Dermis blood vessel endothelial cell (primary cell): ENCODE data around the gene GRIK5. TPM values are rescaled to one million over a fixed set of nuclear protein-coding genes. Genes with fewer than 3 reads are reported as not detected.
"Not testable (repeated sequence)": the region's sequence is repeated elsewhere in the genome, so short reads cannot be mapped to it uniquely, and the experiment has no call there.

ENCODE experiments used
- DNase-seq: peaks from one replicate; pipeline ENCODE4 v3.0.0; 2010
- total RNA-seq: library from RNA; depleted of rRNA; stranded (reverse); fragments of >200 nt; gene quantifications from 2 replicates; pipeline ENCODE4 v1.2.3, GENCODE V29; 2014

Gene GRIK5
- total RNA-seq, 1 donor from 2014 or later: 0.17 TPM

GRCh38 chr19:42042455-42043170 is 27.4 kb downstream of the GRIK5 start:
- DNase-seq: no peak

GRCh38 chr19:42040491-42040890 is 29.5 kb downstream of the GRIK5 start:
- DNase-seq: not testable (repeated sequence)

GRCh38 chr19:42040031-42040430 is 30.0 kb downstream of the GRIK5 start:
- DNase-seq: no peak

DNA sequence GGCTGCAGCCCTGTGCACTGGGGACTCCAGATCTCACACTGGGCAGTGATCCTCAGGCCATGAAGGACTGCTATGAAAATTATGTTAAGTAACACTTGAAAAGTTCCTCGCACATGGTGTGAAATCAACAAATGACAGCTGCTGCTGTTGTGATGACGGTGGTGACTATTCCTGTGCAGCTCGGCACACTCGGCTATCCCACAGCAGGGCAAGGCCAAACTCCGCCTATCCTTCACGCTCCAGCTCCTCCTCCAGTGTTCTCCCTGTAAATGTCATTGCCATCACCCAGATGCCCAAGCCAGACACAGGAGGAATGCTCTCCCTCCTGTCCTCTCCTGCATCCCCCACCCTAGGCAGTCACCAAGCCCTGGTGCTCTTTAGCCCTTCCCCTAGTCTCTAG is 31.3 kb downstream of the GRIK5 start:
- DNase-seq: no peak

- DNase-seq: no peak
These were observed 32.4 kb downstream of the GRIK5 start for GRCh38 chr19:42037649-42038048.

GRCh38 chr19:42034640-42035391 is 35.2 kb downstream of the GRIK5 start:
- peak; percentile 78 for DNase-seq

- DNase-seq: no peak
These were observed 36.6 kb downstream of the GRIK5 start for GRCh38 chr19:42033413-42033812.

DNA sequence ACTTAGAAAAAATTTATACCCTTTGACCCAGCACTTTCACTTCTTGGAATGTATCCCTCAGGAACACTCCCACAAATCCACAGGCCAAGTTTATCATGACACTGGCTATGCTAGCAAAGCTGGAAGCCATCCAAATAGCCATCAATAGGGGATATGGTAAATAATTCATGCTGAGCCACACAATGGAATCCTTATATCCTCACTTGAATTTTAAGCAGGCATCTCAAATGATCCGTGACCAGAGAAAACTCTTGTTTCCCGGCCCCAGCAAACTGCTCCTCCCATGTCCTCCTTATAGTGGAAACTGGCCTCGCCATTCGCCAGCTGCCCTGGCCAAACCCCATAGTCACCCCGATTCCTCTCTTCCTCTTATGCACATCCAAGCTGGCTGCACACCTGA is 37.6 kb downstream of the GRIK5 start:
- DNase-seq: no peak

DNA sequence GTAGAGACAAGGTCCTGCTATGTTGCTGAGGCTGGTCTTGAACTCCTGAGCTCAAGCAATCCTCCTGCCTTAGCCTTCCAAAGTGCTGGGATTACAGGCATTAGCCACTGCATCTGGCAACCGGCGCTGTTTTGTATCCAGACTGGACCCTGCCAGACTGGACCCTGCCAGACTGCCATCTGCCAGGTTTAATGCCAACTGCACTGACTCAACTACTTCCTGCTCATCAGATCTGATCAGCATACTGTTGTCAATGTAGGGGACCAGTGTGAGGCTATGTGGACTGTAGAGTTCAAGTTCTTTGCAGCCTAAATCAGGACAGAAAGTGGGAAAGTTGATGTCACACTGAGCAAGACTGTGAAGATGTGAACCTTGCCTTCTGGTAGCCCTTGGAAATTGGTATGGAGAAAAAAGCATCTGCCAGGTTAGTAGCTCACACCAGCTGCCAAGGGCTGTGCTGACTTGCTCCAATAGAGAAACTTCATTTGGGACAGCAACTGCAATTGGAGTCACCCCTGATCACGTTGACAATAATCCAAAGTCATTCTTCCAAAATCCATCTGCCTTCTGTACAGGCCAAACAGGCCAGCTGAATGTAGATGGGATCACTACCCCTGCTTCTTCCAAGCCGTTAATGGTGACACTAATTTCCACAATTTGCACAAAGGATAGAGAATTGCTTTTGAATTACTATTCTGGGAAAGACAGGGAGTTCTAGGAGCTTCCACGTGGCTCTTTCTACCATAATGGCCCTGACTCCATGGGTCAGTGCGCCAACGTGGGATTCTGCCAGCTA is 39.2 kb downstream of the GRIK5 start:
- no peak for DNase-seq

- DNase-seq: peak; percentile 7
These were observed 41.4 kb downstream of the GRIK5 start for GRCh38 chr19:42028304-42029216.

DNA sequence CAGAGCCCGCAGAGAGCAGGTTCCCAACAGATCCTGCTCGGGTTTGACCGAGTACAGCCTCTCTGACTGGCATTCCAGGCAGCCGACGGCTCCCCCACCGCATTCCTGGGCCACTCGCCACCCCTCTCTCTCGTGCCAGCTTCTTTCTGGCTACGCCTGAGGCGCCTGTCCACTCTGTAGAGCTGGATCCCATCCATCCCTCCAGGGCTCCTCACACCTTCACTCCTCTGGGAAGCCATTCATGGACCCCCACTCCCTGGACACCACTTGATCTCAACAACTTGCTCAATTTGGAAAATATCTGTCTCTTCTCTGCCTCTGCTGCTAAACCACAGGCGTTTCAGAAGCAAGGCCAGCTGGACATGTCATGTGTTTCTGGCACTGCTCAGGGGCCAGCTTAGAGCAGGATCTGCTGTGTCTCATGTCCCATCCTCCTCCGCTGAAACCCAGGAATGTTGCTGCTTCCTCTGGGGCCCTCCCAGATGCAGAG is 45.3 kb downstream of the GRIK5 start:
- no peak for DNase-seq

DNA sequence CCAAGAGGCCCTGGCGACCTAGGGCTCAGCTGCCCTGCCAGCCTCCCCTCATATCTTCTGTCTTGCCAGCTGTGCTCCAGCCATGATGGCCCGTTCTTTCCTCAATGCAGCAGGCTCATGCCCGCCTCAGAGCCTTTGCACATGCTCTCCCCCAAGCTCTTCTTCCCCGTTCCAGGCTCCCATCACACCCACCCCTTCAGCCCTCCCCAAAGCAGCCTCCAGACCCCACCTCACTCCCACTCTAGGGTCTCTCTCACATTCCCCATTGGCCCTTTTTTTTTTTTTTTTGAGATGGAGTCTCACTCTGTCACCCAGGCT is 46.1 kb downstream of the GRIK5 start:
- no peak for DNase-seq

DNA sequence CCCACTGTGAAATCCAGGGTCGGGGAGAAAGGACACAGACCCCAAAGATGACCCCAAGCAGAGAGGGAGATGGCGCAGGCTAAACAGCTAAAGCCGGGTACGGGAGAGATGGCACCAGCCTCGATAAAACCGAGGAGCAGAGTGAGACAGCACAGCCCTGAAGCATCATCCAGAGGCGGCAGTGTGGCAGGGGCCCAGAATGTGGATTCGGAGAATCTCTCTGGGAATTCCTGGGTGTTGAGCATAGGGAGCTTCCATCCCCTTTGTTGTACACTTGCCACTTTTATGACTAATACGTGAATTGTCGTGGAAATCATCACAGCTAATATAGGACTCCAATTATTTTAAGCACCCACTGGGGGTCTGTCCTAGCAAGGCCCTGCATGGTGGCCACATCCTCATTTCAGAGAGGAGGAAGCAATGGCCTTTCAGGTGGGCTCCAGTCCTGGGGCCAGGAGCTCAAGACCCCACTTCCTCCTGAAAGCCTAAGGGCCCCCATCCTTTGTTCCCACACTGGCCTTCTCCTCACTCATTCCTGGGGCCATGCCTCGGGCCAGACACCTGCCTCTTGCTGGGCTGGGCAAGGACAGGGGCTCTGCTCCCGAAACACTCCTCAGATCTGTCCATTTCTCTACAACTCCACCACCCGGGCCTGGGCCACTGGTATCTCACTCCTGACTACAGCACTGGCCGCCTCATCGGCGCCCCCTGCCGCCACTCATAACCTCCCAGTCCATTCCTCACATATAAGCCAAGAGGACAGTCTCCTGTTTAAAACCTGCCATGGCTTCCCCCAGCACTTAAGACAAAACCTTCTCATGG is 46.7 kb downstream of the GRIK5 start:
- DNase-seq: peak; percentile 30

DNA sequence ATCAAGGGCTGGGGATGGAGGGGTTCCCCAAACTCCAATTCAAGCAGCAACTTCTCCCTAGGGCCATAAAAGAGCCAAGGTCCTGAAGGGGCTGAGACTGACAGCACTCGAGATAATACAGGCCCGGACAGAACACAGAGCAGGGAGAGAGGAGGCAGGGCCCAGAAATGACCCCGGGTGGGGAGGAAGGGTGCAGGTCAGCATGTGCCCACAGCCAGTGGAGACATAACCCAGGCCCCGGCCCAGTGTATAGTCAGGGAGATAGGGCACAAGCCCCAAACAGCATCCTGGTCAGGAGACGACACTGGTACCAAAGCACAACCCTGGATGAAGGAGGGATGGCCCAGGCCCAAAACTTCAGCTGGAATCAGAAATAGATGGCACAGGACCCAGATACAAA is 47.4 kb downstream of the GRIK5 start:
- no peak for DNase-seq

DNA sequence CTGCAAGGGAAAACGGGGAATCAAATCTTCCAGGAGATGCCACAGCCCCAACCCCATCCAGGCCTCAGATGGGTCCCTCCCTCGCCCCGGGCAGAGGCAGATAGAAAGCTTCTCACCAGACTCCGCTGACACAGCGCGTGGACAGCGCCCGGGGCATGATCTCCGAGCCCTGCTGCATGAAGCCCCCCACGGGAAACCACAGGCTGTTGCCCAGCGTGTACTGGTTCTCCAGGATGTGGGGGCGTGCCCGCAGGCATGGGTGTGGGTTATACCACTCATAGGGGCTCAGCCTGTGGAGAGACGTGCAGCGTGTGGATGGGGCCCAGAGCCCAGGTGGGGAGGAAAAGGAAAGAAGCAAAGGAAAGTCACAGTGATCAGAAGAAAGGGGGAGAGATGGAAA is 48.8 kb downstream of the GRIK5 start:
- DNase-seq: no peak

GRCh38 chr19:42018503-42019193 is 51.4 kb downstream of the GRIK5 start:
- no peak for DNase-seq

GRCh38 chr19:42017040-42017439 is 53.0 kb downstream of the GRIK5 start:
- no peak for DNase-seq

DNA sequence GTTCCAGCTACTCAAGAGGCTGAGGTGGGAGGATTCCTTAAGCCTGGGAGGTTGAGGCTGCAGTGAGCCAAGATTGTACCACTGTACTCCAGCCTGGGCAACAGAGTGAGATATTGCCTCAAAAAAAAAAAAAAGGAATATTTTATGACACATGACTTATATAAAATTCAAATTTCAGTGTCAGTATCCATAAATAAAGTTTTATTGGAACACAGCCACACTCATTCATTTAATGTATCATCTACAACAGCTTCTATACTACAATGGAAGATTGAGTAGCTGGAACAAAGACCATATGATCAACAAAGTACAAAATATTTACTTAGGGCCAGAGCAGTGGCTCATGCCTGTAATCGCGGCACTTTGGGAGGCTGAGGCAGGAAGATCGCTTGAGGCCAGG is 57.3 kb downstream of the GRIK5 start:
- not testable (repeated sequence) for DNase-seq

DNA sequence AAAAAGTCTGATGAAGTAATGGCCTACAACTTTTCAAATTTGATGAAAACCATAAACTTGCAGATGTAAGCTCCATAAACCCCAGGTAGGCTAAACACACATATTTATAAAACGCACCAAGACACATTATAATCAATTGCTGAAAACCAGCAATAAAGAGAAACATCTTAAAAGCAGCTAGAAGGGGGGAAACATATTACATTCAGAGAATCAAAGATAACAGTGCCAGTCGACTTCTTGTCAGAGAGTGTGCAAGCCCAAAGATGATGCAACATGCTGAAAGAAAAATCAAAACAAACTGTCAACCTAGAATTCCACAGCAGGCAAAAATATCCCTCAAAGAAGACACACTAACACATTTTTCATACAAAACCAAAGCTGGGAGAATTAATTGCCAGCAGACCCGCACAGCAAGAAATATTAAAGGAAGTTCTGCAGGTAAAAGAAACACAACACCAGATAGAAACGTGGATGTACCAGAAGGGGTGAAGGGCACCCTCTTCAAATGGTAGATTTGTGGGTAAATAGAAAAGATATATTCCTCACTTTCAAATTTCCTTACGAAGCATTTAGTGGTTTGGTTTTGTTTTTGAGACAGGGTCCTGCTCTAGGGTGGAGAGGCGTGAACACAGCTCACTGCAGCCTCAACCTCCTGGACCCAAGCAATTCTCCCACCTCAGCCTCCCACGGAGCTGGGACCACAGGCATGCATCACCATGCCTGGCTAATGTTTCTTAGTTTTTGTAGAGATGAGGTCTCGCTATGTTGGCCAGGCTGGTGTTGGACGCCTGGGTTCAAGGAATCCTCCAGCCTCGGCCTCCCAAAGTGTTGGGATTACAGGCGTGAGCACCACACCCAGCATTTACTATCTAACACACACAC is 59.5 kb downstream of the GRIK5 start:
- DNase-seq: no peak

DNA sequence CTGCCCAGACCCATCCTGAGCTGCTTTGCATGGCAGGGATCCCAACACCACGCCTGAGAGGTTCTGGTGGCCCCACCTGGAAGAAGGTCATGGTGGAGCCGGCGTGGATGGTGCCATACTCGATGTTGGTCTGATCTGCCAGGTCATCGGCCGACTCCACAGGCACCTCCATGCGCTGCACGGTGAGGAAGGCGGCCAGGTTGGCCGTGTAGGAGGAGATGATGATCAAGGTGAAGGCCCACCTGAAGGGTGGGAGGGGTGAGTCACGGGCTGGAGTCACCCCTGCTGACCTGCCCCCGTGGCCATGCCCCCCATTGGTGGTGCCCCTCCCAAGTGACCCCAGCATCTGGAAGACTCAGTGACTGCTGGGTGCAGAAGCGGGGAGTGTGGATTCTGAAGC is 63.4 kb downstream of the GRIK5 start:
- DNase-seq: no peak
